HepG2 (cell line): ENCODE data around the gene PCDHGB1. TPM values are rescaled to one million over a fixed set of nuclear protein-coding genes. Genes with fewer than 3 reads are reported as not detected.

ENCODE experiments used
- ATAC-seq: fragments of 200-7000 bp; cut with Tn5 transposase; 3 replicates; pipeline ENCODE4 v1.9.1; 2020; ENCODE audit warnings: mild to moderate bottlenecking, moderate library complexity
- BruUV-seq: library from RNA; stranded (reverse); fragments of 400-500 nt; replicated peaks from 2 replicates; lab custom pipeline; 2021; lab: Mats Ljungman, UMichigan
- CTCF ChIA-PET: fragments of 300-600 bp; formaldehyde crosslinking; extraction: SDS; loops from one replicate; lab custom pipeline; 2021; ENCODE audit warnings: low total read pairs, inconsistent platforms, low intra/inter-chr PET ratio; lab: Yijun Ruan, JAX
- POLR2A ChIA-PET: fragments of 350-600 bp; sonication (Branson Sonifier 250); formaldehyde crosslinking; loops from one replicate; lab custom pipeline; 2020; ENCODE audit warnings: antibody characterized with exemption, inconsistent platforms; lab: Yijun Ruan, JAX
- DNase-seq: peaks from one replicate; pipeline ENCODE4 v3.0.0-alpha.2; 2015; ENCODE audit warnings: low spot score
- FAIRE-seq: peaks from 3 replicates; lab custom pipeline; 2011; peaks lifted over from hg19 to GRCh38; lab: Jason Lieb, UNC
- H2AFZ ChIP-seq: one replicate; pipeline ENCODE4 v1.6.1; 2011; ENCODE audit warnings: low read length, inconsistent platforms
- H3K27ac ChIP-seq: fragments of 300-600 bp; 3 replicates; pipeline ENCODE4 v1.8.0; 2011; ENCODE audit warnings: mixed run types, mild to moderate bottlenecking, mixed read lengths, low read length, inconsistent platforms; ENCODE audit not compliant: insufficient read depth; ENCODE audit errors: extremely low read length
- H3K27me3 ChIP-seq, 2 experiments: fragments of 200-600 bp in 1 of 2; 2 replicates in 1 of 2; 3 replicates in 1 of 2; pipeline versions ENCODE4 v1.6.0 to v1.8.0; 2011; ENCODE audit warnings: low read length in 2 of 2, mild to moderate bottlenecking in 2 of 2, moderate library complexity in 2 of 2, inconsistent platforms in 1 of 2; ENCODE audit not compliant: insufficient read depth in 2 of 2, control insufficient read depth in 1 of 2
- H3K36me3 ChIP-seq, 2 experiments: fragments of 200-600 bp in 1 of 2; replicated peaks in 1 of 2; 2 replicates in 1 of 2; 3 replicates in 1 of 2; pipeline versions ENCODE4 v1.5.1 to v1.8.0; 2011; ENCODE audit warnings: low read length in 2 of 2, inconsistent platforms in 1 of 2; ENCODE audit not compliant: insufficient read depth in 2 of 2, control insufficient read depth in 1 of 2
- H3K4me1 ChIP-seq: 2 replicates; pipeline ENCODE4 v1.5.1; 2012; ENCODE audit warnings: low read length, inconsistent platforms; ENCODE audit not compliant: insufficient read depth
- H3K4me2 ChIP-seq: 2 replicates; pipeline ENCODE4 v1.6.0; 2011; ENCODE audit warnings: low read depth, low read length, inconsistent platforms
- H3K4me3 ChIP-seq, 3 experiments: fragments of 200-600 bp in 1 of 3; sonication (generic), shearing (Covaris generic) in 1 of 3; replicated peaks in 1 of 3; 2 replicates each; pipeline ENCODE4 v1.5.1; 2011 to 2016; ENCODE audit warnings: low read length in 3 of 3, inconsistent platforms in 2 of 3, low read depth in 2 of 3, mild to moderate bottlenecking in 2 of 3, control low read depth in 1 of 3, mixed read lengths in 1 of 3; ENCODE audit not compliant: insufficient read depth in 1 of 3
- H3K79me2 ChIP-seq: one replicate; pipeline ENCODE4 v1.6.1; 2011; ENCODE audit warnings: low read length, inconsistent platforms; ENCODE audit not compliant: insufficient read depth
- H3K9ac ChIP-seq: 2 replicates; pipeline ENCODE4 v1.6.0; 2011; ENCODE audit warnings: mild to moderate bottlenecking, low read depth, low read length, inconsistent platforms; ENCODE audit not compliant: insufficient read depth
- H3K9me3 ChIP-seq: 2 replicates; pipeline ENCODE4 v1.5.1; 2012; ENCODE audit warnings: mild to moderate bottlenecking, low read length
- H4K20me1 ChIP-seq: 2 replicates; pipeline ENCODE4 v1.6.0; 2011; ENCODE audit warnings: inconsistent platforms, mild to moderate bottlenecking, low read length, moderate library complexity; ENCODE audit not compliant: insufficient read depth
- CHD2 ChIP-seq: IDR thresholded peaks from 2 replicates; pipeline ENCODE4 v1.6.1; 2011; ENCODE audit warnings: low read depth, low read length, improper control_type of control experiment
- CREB1 ChIP-seq, 2 experiments: fragments of 450-650 bp in 1 of 2; IDR thresholded peaks; 2 replicates each; pipeline ENCODE4 v1.6.1; 2016 to 2017; ENCODE audit warnings: control low read depth in 1 of 2, mild to moderate bottlenecking in 1 of 2, missing compliant biosample characterization in 1 of 2, missing genetic modification characterization in 1 of 2
- NFRKB ChIP-seq: fragments of 450-650 bp; IDR thresholded peaks from 2 replicates; pipeline ENCODE4 v1.6.1; 2017
- POLR2AphosphoS2 ChIP-seq: IDR thresholded peaks from 2 replicates; pipeline ENCODE4 v1.6.1; 2011; ENCODE audit warnings: low read depth, low read length, improper control_type of control experiment
- SKI ChIP-seq: fragments of 450-650 bp; IDR thresholded peaks from one replicate; pipeline ENCODE4 v1.6.1; 2018; ENCODE audit warnings: mild to moderate bottlenecking; ENCODE audit not compliant: partially characterized antibody
- SOX13 ChIP-seq, 3 experiments: fragments of 450-650 bp in 1 of 3; sonication (generic) in 1 of 3; formaldehyde crosslinking in 1 of 3; IDR thresholded peaks in 2 of 3; conservative IDR thresholded peaks in 1 of 3; 2 replicates each; pipeline versions ENCODE4 v1.5.0 to v1.6.1; 2016 to 2020; ENCODE audit warnings: antibody characterized with exemption in 1 of 3, mild to moderate bottlenecking in 1 of 3, missing compliant biosample characterization in 1 of 3, missing genetic modification reagents in 1 of 3, moderate library complexity in 1 of 3
- SP140L ChIP-seq: sonication (generic); formaldehyde crosslinking; IDR thresholded peaks from 2 replicates; pipeline ENCODE4 v1.4.0; 2020; ENCODE audit warnings: missing genetic modification reagents, borderline replicate concordance
- TOE1 ChIP-seq: sonication (generic); formaldehyde crosslinking; IDR thresholded peaks from 2 replicates; pipeline ENCODE4 v1.4.0; 2020; ENCODE audit warnings: mild to moderate bottlenecking, missing genetic modification reagents
- ZNF558 ChIP-seq: sonication (generic); formaldehyde crosslinking; IDR thresholded peaks from 2 replicates; pipeline ENCODE4 v1.9.0; 2022; ENCODE audit warnings: mild to moderate bottlenecking, missing genetic modification reagents, borderline replicate concordance
- ZNF790 ChIP-seq: sonication (generic); formaldehyde crosslinking; IDR thresholded peaks from 2 replicates; pipeline ENCODE4 v1.8.0; 2022; ENCODE audit warnings: missing genetic modification reagents, mild to moderate bottlenecking, borderline replicate concordance
- WGBS: methylation state at CpG from one replicate; pipeline ENCODE4 v1.1.6; 2017; ENCODE audit warnings: low lambda C conversion rate; 5-methylcytosine and 5-hydroxymethylcytosine counted together
- in situ Hi-C: cut with HindIII; loops from 2 replicates; pipeline ENCODE4 v1.10.0; 2017; ENCODE audit warnings: low pct_unique_long_range_greater_than_20kb; ENCODE audit not compliant: extremely low pct_ligation_motif_present
- intact Hi-C: fragments of 100-400 bp; cut with micrococcal nuclease; formaldehyde crosslinking; loops from one replicate; pipeline ENCODE4 v1.10.0; 2022; ENCODE audit not compliant: unreplicated experiment
- polyA plus RNA-seq, 8 experiments: library from polyadenylated mRNA; depleted of rRNA in 3 of 8; stranded (reverse) in 7 of 8; unstranded in 1 of 8; fragments of >200 nt; fragmentation: Illumina TruSeq in 4 of 8; extraction: Trizol in 4 of 8; gene quantifications; 2 replicates each; pipeline versions ENCODE4 v1.2.1 to v1.2.3, GENCODE V29; 2011 to 2016; ENCODE audit warnings: low read depth in 4 of 8, missing spikeins in 1 of 8, mixed read lengths in 1 of 8; ENCODE audit not compliant: insufficient read depth in 1 of 8
- total RNA-seq, 5 experiments: library from RNA; depleted of rRNA; stranded (reverse); fragments of >200 nt; fragmentation: Illumina TruSeq; extraction: Trizol; gene quantifications; 2 replicates each; pipeline ENCODE4 v1.2.3, GENCODE V29; 2016; ENCODE audit warnings: low read depth in 1 of 5
- TF ChIP-seq, protein P1 (sequence below): sonication (generic); formaldehyde crosslinking; IDR thresholded peaks from 2 replicates; pipeline ENCODE4 v1.8.0; 2022; ENCODE audit warnings: missing genetic modification reagents, mild to moderate bottlenecking, moderate library complexity, borderline replicate concordance
- TF ChIP-seq, protein P2 (sequence below): sonication (generic); formaldehyde crosslinking; IDR thresholded peaks from 2 replicates; pipeline ENCODE4 v1.5.0; 2020; ENCODE audit warnings: mild to moderate bottlenecking, missing genetic modification reagents, borderline replicate concordance
- TF ChIP-seq, protein P3 (sequence below): sonication (generic); formaldehyde crosslinking; IDR thresholded peaks from 2 replicates; pipeline ENCODE4 v1.5.0; 2020; ENCODE audit warnings: missing genetic modification reagents, mild to moderate bottlenecking, borderline replicate concordance

The PCDHGB1 gene
- total and polyA plus RNA-seq, 2 of the 13 experiments (the other 11 are each of a cell fraction or from before 2014, with no cell fraction given) = 1.0 to 2.6 TPM

DNA sequence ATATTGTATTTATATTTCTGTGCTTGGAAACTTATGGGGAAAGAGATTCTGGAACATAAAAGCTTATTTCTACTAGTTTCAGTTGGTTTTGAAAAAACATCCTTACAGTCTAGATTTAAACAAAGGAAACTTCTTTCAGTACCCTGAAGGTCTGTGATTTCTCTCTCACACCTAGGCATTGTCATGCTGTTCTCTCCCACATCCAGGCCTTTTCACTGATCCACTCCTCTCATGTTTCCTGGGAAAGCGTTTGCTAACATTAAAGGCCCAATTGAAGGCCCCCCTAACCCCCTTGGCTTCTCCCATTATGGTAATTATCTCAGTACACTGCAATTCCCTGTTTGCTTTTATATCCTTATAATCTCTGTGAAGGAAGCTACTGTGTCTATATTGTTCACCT, 7.1 kb upstream of the PCDHGB1 start:
- FAIRE-seq (no peak), ATAC-seq (no peak), DNase-seq (no peak)
- Histone ChIP-seq H2AFZ (no peak overlapping the region), H3K36me3 (no peaks in the 10 kb centered on the region), H4K20me1 (no peaks in the 10 kb centered on the region), H3K4me1 (no peaks in the 10 kb centered on the region), H3K9me3 (peaks cover 30% of the 10 kb centered on the region), H3K27me3 (no peaks in the 10 kb centered on the region), H3K4me2 (no peak overlapping the region), H3K9ac (no peak overlapping the region), H3K79me2 (no peaks in the 10 kb centered on the region), H3K27ac (no peak overlapping the region), H3K4me3 (no peak overlapping the region)
- in situ Hi-C loops (no loop called here), intact Hi-C loops (no loop called here)
- TF ChIP-seq, protein P1, sequence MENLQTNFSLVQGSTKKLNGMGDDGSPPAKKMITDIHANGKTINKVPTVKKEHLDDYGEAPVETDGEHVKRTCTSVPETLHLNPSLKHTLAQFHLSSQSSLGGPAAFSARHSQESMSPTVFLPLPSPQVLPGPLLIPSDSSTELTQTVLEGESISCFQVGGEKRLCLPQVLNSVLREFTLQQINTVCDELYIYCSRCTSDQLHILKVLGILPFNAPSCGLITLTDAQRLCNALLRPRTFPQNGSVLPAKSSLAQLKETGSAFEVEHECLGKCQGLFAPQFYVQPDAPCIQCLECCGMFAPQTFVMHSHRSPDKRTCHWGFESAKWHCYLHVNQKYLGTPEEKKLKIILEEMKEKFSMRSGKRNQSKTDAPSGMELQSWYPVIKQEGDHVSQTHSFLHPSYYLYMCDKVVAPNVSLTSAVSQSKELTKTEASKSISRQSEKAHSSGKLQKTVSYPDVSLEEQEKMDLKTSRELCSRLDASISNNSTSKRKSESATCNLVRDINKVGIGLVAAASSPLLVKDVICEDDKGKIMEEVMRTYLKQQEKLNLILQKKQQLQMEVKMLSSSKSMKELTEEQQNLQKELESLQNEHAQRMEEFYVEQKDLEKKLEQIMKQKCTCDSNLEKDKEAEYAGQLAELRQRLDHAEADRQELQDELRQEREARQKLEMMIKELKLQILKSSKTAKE = no peak
- TF ChIP-seq TOE1 (CRISPR knock-in tag) (no peak), CHD2 (no peak), ZNF558 (no peak), SOX13 (IDR thresholded peaks at IDR 0.05) (no peak), SOX13 (CRISPR knock-in tag; conservative IDR thresholded peaks at IDR 0.05 in 1 of 2, IDR thresholded peaks at IDR 0.05 in 1 of 2) (no peak), NFRKB (no peak), ZNF790 (CRISPR knock-in tag) (no peak), POLR2AphosphoS2 (no peak), SP140L (no peak), CREB1 (IDR thresholded peaks at IDR 0.05) (no peak), CREB1 (CRISPR knock-in tag; IDR thresholded peaks at IDR 0.05) (no peak), SKI (no peak)
- TF ChIP-seq, protein P2, sequence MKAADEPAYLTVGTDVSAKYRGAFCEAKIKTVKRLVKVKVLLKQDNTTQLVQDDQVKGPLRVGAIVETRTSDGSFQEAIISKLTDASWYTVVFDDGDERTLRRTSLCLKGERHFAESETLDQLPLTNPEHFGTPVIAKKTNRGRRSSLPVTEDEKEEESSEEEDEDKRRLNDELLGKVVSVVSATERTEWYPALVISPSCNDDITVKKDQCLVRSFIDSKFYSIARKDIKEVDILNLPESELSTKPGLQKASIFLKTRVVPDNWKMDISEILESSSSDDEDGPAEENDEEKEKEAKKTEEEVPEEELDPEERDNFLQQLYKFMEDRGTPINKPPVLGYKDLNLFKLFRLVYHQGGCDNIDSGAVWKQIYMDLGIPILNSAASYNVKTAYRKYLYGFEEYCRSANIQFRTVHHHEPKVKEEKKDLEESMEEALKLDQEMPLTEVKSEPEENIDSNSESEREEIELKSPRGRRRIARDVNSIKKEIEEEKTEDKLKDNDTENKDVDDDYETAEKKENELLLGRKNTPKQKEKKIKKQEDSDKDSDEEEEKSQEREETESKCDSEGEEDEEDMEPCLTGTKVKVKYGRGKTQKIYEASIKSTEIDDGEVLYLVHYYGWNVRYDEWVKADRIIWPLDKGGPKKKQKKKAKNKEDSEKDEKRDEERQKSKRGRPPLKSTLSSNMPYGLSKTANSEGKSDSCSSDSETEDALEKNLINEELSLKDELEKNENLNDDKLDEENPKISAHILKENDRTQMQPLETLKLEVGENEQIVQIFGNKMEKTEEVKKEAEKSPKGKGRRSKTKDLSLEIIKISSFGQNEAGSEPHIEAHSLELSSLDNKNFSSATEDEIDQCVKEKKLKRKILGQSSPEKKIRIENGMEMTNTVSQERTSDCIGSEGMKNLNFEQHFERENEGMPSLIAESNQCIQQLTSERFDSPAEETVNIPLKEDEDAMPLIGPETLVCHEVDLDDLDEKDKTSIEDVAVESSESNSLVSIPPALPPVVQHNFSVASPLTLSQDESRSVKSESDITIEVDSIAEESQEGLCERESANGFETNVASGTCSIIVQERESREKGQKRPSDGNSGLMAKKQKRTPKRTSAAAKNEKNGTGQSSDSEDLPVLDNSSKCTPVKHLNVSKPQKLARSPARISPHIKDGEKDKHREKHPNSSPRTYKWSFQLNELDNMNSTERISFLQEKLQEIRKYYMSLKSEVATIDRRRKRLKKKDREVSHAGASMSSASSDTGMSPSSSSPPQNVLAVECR (CRISPR knock-in tag) = no peak
- TF ChIP-seq, protein P3, sequence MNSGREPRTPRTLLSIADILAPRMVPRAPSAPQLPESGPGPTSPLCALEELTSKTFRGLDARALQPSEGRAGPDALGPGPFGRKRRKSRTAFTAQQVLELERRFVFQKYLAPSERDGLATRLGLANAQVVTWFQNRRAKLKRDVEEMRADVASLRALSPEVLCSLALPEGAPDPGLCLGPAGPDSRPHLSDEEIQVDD (CRISPR knock-in tag) = no peak
- 0% methylated on average over 1 of the region's 1 CpG for WGBS
- BruUV-seq = no TSS peak
- ChIA-PET POLR2A (no interaction called here), CTCF (no interaction called here)
